Measurements from ENCODE around the gene PCCA.

Gene PCCA

DNA sequence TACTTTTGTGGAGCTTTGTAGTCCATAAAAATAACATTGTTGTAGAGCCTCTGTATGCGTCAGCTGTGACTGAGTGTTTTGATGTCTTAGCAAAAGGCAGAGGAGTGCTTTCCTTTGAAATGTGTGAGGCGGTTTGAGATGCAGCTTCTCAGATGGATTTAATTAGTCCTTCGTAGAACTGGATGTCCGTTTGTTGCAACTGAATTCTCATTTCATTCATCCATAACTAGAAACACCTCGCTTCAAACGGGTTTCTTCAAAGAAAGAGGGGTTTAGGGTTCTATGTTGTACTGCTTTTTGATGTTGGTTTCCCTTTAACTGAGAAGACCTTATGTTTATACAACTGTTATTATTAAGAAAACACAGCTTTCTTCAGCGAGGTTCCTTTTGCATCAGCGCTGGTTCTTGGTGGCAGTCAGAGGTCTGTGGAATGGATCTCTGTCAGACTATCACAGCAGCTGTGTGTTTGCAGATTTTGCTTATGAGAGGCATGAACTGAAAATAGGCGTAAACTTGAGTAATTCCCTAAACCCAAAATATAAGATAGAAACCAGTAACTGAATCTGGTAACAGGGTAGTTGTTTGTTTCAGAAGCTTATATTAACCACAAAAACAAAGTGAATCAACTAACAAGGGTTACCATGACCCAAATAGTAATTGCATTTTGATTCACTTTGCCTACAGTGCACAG, 305.3 kb downstream of the PCCA start:
- DNase-seq (ENCODE audit: low spot score): peak; percentile 48
- TF ChIP-seq, protein P1, sequence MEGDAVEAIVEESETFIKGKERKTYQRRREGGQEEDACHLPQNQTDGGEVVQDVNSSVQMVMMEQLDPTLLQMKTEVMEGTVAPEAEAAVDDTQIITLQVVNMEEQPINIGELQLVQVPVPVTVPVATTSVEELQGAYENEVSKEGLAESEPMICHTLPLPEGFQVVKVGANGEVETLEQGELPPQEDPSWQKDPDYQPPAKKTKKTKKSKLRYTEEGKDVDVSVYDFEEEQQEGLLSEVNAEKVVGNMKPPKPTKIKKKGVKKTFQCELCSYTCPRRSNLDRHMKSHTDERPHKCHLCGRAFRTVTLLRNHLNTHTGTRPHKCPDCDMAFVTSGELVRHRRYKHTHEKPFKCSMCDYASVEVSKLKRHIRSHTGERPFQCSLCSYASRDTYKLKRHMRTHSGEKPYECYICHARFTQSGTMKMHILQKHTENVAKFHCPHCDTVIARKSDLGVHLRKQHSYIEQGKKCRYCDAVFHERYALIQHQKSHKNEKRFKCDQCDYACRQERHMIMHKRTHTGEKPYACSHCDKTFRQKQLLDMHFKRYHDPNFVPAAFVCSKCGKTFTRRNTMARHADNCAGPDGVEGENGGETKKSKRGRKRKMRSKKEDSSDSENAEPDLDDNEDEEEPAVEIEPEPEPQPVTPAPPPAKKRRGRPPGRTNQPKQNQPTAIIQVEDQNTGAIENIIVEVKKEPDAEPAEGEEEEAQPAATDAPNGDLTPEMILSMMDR (IDR thresholded peaks at IDR 0.05; ENCODE audit: borderline replicate concordance, control extremely low read depth, extremely low read depth, insufficient read depth, missing control alignments): no peak
- in situ Hi-C loops (cut with MboI; ENCODE audit: low sequenced_read_pairs, unreplicated experiment): no loop called here

DNA sequence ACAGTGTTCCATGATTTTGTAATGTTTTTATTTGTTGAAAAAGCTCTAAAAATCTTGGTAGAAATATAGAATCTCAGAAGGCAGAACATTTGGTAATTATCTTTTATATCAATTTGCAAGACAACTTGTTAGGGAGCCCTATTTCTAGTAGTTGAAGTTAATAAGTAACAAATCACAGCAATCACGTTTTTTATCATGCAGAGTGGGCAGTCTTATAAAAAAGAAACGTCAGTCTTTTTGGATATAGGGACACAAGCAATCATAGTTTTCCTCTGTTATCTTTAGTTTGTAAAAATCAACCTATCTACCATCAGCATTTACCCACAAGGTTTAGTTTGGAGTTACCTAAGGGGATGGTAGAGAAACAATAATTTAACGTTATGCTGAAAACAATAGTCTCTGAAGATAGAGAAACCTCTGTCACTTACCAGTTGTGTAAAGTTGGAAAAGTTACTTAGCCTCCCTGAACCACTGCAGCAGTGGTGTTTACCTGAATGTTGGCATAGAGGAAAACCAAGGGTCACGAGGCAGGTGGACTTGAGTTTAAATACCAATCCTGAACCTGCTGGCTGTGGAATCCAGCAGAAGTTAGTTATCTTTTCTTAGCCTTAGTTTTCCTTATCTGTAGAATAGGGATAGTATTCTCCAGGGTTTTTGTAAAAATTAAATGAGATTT, 306.9 kb downstream of the PCCA start:
- TF ChIP-seq, protein P1 (IDR thresholded peaks at IDR 0.05; ENCODE audit: borderline replicate concordance, control extremely low read depth, extremely low read depth, insufficient read depth, missing control alignments): no peak
- no peak for DNase-seq (ENCODE audit: low spot score)
- in situ Hi-C loops (cut with MboI; ENCODE audit: low sequenced_read_pairs, unreplicated experiment): no loop called here

DNA sequence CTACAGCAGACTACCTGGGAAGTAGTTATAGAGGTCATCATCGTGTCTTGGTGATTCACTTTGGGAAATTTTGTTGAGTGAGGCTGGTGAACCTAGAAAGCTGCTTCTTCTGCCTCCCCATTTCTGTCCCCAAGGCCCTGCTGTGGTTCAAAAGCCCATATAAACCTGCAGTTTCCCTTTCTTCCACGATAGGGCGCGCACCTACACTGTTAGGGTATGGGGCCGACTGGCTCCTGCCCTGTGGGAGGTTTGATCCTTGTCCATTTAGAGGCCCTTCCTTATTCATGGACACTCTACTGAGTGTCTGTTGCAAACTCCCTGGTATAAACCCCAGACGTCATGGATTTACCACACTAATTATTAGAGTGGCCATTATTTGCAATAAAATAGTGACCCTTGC, 307.9 kb downstream of the PCCA start:
- TF ChIP-seq, protein P1 (IDR thresholded peaks at IDR 0.05; ENCODE audit: borderline replicate concordance, control extremely low read depth, extremely low read depth, insufficient read depth, missing control alignments): no peak
- no peak for DNase-seq (ENCODE audit: low spot score)
- in situ Hi-C loops (cut with MboI; ENCODE audit: low sequenced_read_pairs, unreplicated experiment): no loop called here

DNA sequence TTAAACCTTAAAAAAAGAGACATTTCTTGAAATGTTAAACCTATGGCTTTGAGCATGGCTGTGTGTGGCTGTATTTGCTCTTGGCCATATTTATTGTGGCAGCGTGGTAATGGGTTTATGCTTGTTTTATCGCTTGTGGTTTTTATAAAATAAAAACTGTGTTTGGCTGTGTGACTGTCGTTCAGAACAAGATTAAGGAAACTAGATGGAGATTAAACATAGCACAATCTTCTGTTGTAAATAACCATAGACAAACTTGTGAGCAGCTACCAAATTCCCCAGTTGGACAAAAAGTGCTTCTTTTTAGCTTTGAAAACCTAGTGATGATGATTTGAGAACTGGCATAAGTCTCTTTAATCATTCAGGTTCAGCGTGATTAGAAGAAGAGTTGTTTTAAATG, 308.7 kb downstream of the PCCA start:
- TF ChIP-seq, protein P1 (IDR thresholded peaks at IDR 0.05; ENCODE audit: borderline replicate concordance, control extremely low read depth, extremely low read depth, insufficient read depth, missing control alignments): no peak
- in situ Hi-C loops (cut with MboI; ENCODE audit: low sequenced_read_pairs, unreplicated experiment): no loop called here
- DNase-seq (ENCODE audit: low spot score): no peak

DNA sequence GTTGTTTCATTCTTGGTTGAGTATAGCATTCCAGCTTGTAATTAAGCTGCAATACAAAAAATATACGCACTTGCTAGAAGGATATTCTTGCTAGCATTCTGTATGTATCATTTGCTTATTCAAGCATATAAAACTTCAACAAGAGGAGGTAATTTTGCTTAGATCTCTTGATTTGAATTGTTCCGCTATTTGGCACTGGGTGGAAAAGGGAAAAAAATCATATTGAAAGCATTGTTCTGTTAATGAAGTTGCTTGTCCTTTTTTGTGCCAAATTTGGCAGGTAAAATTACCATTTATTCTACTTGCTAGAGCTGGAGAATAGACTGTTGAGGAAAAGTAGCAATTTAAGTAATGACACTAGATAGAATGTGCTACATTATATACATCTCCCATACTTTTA, 309.5 kb downstream of the PCCA start:
- TF ChIP-seq, protein P1 (IDR thresholded peaks at IDR 0.05; ENCODE audit: borderline replicate concordance, control extremely low read depth, extremely low read depth, insufficient read depth, missing control alignments): no peak
- in situ Hi-C loops (cut with MboI; ENCODE audit: low sequenced_read_pairs, unreplicated experiment): no loop called here
- DNase-seq (ENCODE audit: low spot score): no peak

DNA sequence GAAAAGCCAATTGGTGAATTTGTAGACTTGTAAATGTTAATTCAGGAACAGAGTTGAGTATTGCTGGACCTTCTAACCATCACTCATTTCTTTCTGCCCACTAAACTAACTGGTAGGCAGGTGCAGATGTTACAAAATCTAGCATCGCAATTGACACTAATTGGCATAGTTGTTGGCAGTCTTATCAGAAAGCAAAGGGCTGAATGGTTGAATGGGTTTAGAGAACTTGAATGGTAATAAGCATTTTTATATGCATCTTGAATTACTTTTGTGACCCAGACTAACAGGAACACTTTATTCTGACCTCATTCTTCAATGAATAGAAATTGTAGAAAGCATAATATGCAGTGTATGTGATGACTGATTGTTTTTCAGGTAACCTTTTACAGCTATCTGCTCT, 310.6 kb downstream of the PCCA start:
- no peak for DNase-seq (ENCODE audit: low spot score)
- in situ Hi-C loops (cut with MboI; ENCODE audit: low sequenced_read_pairs, unreplicated experiment): no loop called here
- TF ChIP-seq, protein P1 (IDR thresholded peaks at IDR 0.05; ENCODE audit: borderline replicate concordance, control extremely low read depth, extremely low read depth, insufficient read depth, missing control alignments): no peak

All from GM13976 (cell line).